DMS 273 (cell line): ENCODE data around the gene SMAD5.
A peak's percentile ranks its signal among the peaks of the same experiment; 100 is the strongest.

Source experiments
- DNase-seq: peaks from one replicate; lab custom pipeline; 2025; ENCODE audit not compliant: unreplicated experiment; lab: John Stamatoyannopoulos, UW

SMAD5 gene

DNA sequence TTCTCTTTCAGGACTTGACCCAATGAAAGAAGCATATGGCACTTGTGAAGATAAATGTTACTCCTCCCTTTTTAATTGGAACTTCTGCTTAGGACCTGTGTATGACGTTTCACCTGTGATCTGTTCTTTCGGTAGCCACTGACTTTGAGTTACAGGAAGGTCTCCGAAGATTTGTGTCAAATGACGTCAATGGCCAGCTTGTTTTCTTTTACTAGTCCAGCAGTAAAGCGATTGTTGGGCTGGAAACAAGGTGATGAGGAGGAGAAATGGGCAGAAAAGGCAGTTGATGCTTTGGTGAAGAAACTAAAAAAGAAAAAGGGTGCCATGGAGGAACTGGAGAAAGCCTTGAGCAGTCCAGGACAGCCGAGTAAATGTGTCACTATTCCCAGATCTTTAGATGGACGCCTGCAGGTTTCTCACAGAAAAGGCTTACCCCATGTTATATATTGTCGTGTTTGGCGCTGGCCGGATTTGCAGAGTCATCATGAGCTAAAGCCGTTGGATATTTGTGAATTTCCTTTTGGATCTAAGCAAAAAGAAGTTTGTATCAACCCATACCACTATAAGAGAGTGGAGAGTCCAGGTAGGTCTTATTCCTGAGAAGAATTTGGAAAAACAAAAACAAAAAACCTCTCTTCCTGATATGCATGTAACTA, 21.1 kb downstream of the SMAD5 start:
- DNase-seq: no peak

- DNase-seq: no peak
These were observed 22.4 kb downstream of the SMAD5 start for GRCh38 chr5:136155078-136155477.

DNA sequence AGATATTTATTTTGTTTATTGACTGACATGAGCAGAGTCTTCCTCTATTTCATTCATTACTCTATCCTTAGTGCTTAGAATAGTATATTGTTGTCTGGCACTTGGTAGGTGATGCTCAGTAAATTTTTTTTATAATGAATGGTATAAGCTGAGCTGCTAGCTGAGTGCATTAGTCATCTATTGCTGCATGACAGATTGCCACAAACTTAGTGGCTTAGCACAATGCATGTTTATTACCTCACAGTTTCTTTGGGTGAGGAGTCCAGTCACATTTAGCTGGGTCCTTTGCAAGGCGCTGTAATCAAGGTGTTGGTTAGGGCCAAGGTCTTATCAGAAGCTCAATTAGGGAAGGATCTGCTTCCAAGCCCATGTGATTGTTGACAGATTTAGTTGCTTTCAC, 23.1 kb downstream of the SMAD5 start:
- DNase-seq: no peak

- no peak for DNase-seq
These were observed 24.9 kb downstream of the SMAD5 start for GRCh38 chr5:136157514-136157913.

DNA sequence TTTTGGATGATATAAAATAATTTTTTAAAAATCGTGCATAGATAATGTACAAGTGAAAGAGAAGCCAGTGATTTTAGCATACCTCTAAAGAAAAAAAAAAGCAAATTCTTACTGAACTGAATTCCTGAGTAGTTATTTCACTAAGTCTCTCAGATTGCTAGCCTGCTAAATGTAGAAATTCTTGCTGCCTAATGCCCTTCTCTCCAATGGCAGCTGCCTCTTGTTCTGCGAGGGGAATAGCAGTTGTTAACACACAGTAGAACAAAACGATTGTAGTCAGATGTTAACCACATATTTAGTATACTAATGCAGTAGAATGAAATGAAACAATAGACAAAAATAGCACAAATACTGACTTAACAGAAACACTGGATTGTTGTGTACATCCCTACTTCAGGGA, 26.8 kb downstream of the SMAD5 start:
- DNase-seq: no peak

GRCh38 chr5:136162008-136162407, 29.4 kb downstream of the SMAD5 start:
- DNase-seq: no peak

DNA sequence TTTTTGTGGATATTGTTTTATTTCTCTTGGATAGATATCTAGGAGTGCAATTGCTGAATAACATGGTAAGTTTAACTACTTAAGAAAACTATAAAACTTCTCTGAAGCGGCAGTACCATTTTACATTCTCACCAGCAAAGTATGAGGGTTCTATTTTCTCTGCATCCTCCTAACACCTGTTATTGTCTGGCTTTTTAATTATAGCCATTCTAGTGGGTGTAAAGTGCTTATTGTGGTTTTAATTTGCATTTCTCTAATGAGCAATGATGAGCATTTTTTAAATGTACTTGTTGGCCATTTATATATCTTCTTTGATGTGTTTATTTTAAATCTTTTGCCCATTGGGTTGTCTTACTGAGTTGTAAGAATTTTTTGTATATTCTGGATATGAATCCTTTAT, 31.6 kb downstream of the SMAD5 start:
- no peak for DNase-seq

GRCh38 chr5:136166909-136167308, 34.3 kb downstream of the SMAD5 start:
- no peak for DNase-seq

DNA sequence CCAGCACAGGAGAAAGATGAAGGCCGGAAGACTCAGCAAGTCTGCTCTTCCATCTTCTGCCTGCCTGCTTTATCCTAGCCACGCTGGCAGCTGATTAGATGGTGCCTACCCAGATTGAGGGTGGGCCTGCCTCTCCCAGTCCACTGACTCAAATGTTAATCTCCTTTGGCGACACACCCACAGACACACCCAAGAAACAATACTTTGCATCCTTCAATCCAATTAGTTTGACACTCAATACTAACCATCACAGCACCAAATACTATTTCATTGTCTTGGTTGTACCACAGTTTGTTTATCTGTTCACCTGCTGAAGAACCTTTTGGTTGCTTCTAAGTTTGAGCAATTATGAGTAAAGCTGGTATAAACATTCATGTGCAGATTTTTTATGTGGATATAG, 36.6 kb downstream of the SMAD5 start:
- no peak for DNase-seq

GRCh38 chr5:136174021-136174659, 41.5 kb downstream of the SMAD5 start:
- peak; percentile 67 for DNase-seq

DNA sequence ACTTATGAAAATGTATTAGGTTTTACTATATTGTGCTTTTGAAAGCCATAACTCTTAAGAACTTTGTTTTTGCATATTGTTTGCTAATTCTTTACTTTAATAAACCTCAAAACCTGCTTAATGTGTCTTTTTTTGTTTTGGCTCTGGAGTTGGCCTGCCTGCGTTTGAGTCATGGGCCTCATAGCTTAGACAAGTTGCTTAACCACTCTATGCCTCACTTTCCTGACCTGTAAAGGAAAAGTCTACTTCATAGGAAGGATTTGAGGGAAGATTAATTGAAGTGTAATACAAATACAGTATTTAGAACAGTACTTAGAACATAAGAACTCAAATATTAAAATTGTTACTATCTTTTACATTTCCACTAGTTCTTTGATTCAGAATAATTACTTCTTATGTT, 50.0 kb downstream of the SMAD5 start:
- no peak for DNase-seq

DNA sequence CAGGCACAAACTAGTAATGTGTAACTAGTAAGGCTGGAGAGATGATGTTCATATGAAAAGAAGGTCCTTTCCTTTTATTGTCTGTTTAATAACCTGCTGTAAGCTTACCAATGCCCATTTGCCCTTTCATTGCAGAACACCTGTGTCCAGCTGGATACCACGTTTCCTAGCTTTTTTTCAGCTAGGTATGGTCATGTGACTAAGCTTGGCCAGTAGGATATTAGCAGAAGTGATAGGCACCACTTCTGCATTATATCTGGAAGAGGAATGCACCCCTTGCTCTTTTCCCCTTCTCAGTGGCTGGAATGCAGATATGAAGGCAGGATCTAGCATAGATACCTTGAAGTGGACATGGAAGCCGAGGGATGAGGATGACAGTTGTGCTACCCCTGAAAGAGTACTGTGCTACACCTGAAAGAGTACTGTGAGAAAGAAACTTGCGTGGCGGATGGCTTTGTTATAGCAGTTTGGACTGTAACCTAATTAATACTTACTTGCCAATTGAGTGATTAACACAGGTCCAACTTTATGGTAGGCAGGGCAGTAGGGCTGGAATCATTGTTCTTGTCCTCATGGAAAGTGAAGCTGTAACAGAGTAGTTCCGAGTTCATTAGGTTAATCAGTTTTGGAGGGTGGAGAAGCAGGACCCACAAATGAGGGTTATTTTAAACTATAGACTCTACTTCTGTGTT, 53.5 kb downstream of the SMAD5 start:
- no peak for DNase-seq

DNA sequence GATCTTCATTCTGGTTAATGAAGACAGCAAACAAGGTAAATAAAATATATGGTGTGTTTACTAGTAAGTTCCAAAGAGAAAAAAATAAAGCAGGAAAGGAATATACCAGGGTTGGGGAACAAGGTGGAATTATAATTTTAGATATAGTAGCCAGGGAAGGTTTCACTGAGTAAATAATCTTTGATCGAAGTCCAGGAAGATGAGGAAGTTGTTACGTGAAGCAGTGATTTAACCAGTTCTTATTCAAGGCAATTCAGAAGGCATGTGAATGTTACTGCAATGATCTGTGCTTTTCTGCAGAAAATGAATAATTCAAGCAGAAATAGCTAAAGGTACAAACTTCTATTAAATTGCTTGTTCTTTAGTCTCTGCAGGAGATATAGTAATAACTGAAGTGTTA, 54.2 kb downstream of the SMAD5 start:
- no peak for DNase-seq

DNA sequence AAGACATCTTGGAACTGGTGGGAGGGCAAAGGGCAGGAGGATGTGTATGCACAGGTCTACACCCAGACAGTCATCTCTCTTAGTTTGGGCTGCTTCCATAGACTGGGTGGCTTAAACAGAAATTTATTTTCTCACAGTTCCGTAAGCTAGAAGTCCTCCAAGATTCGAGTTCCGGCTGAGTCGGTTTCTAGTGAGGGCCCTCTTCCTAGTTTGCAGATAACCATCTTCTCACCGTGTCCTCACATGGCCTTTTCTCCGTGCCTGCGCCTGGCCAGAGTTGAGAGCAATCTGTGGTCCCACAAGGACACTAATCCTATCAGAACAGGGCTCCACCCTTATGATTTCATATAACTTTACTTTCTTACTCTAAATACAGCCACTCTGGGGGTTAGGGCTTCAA, 56.2 kb downstream of the SMAD5 start:
- DNase-seq: no peak

- peak; percentile 35 for DNase-seq
These were observed 57.6 kb downstream of the SMAD5 start for GRCh38 chr5:136190091-136190720.

GRCh38 chr5:136190904-136191303, 58.3 kb downstream of the SMAD5 start:
- DNase-seq: peak; percentile 27

DNA sequence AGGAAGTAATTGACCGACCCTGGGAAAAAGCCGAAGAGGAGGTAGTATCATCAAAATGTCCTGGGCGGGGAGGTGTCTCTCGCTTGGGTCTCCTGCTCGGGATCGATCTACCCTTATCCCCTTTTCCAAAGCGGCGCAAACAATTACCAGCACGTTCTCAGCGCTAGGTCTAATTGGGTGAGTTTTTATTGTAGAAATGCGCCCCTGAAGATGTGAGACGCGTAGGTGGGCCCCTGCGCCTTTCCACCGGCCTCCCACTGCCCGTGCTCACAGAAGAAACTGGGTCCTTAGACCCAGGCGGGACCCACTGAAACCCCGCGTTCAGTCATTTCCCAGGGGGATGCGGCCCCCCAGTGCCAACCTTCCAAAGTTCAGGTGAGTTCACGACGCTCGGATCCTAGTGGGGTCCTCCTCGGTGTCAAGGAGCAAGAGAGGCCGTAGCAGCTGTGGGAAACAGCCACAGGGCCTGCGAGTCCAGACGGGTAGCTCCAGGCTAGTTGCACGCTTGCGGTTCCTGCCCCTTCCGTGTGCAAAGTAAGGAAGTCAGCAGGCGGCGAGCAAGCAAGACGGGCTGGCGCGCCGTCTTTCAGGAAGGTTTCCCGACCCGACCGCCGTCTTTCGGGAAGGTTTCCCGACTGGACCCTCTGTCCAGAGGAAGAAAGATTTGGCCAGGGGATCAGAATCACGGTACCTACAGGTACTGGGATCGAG, 58.8 kb downstream of the SMAD5 start:
- peak; percentile 73 for DNase-seq

DNA sequence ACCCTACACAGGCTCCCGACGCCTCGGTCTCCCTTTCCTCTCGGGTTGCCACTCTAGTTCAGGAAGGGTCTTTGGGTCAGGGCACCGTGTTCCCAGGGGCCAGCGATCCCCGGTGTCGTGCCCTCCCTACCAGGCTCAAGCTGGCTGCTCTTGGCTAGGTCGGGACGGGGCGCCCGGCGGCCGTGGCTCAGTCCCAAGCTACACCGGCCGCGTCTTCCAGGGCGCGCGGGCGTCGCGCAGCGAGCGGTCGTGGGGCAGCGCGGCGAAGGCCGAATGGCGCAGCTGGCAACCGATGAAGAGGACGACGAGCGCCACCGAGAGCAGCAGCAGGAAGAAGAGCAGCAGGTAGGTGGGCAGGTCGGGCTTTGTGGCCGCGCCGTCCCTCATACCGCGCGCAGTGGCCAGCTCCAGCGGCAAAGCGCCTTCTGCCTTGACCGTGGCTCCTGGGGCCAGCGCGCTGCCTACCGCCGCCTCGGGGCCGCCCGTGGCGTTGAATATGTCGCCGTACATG, 59.4 kb downstream of the SMAD5 start:
- DNase-seq: peak; percentile 65

DNA sequence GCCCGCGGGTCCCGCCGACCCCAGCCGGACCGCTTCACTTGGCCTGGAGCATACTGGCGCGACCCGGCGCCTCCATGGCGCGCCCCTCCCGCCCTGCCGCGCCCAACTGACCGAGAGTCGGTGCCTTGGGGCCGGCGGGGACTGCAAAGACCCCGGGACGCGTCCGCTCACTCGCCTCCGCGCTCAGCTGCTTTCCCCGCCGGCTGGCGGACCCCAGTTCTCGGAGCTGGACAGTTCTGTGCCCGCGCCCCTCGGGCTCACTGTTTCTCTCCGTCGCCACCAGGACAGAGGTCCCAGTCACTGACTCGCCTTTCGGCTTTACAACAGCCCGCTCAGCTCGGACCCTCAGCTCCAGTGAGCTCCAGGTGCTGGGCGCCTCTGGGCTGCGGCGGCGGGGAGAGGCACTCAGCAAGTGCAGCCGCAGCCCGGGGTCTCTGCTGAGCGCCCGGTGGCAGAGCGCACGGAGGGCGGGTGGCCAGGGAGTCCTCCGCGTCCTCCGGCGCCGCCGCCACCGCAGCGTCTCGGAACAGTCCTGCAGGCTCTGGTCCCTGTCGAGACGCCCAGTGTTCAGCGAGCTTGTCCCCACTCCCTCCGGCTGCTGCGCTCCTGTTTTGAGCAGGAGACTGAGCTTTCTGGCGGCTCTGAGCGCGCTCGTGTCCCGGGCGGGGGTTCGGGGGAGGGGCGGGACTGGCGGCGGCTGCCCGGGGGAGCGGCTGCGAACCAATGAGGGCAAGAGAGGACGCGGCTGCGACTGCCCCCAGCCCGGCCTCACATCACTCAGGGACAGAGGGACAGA, 60.1 kb downstream of the SMAD5 start, which contains the start of gene SMIM32:
SMIM32 (minus strand) TSS at position 637 of the 796 bp plus-strand sequence. CDS start 638 bp downstream, outside the sequence.
- peak; percentile 60 for DNase-seq

- DNase-seq: peak; percentile 50
These were observed 60.8 kb downstream of the SMAD5 start for GRCh38 chr5:136193322-136193935.
